Colonic mucosa (tissue), 4 donors: ENCODE measurements around the gene HELZ. TPM values are rescaled to one million over a fixed set of nuclear protein-coding genes. Genes with fewer than 3 reads are reported as not detected.

Source experiments
- DNase-seq: peaks from one replicate; pipeline ENCODE4 v3.0.0-alpha.2; 2020
- H3K27ac ChIP-seq: fragments of 200-600 bp; one replicate; pipeline ENCODE4 v1.8.0; 2021
- H3K27me3 ChIP-seq: fragments of 200-600 bp; one replicate; pipeline ENCODE4 v1.8.0; 2021
- H3K36me3 ChIP-seq: fragments of 200-600 bp; one replicate; pipeline ENCODE4 v1.8.0; 2021
- H3K4me1 ChIP-seq: fragments of 200-600 bp; one replicate; pipeline ENCODE4 v1.8.0; 2021; ENCODE audit warnings: mild to moderate bottlenecking
- H3K4me3 ChIP-seq: fragments of 200-600 bp; one replicate; pipeline ENCODE4 v1.8.0; 2021
- H3K9ac ChIP-seq, 2 donors: one replicate each; pipeline ENCODE4 v1.7.0; 2013; ENCODE audit warnings: control low read depth in 2 of 2, low read depth in 2 of 2, low read length in 2 of 2
- H3K9me3 ChIP-seq: fragments of 200-600 bp; one replicate; pipeline ENCODE4 v1.8.0; 2021
- intact Hi-C: fragments of 100-400 bp; cut with DNase I; formaldehyde crosslinking; loops from one replicate; pipeline ENCODE4 v1.14.1; 2022
- total RNA-seq, 2 donors: library from RNA; stranded (reverse); fragmentation: NEBNext Ultra II Directional in 1 of 2; extraction: Animal tissue kit (Norgen Biotek cat#: 25700) in 1 of 2; gene quantifications; one replicate each; pipeline ENCODE4 v1.2.1, GENCODE V29; 2021
- TF ChIP-seq, protein P1 (sequence below): fragments of 200-600 bp; IDR thresholded peaks from one replicate; pipeline ENCODE4 v1.8.0; 2022; ENCODE audit warnings: antibody characterized with exemption, mild to moderate bottlenecking
- donor health status: healthy.
- donor health status: DM: no; HTN: no; CAD: no.
- donor health status: DM: no; HTN: no; CAD: no.

Gene HELZ
- total RNA-seq, 2 donors from 2014 or later = 38.6 to 55.9 TPM

DNA sequence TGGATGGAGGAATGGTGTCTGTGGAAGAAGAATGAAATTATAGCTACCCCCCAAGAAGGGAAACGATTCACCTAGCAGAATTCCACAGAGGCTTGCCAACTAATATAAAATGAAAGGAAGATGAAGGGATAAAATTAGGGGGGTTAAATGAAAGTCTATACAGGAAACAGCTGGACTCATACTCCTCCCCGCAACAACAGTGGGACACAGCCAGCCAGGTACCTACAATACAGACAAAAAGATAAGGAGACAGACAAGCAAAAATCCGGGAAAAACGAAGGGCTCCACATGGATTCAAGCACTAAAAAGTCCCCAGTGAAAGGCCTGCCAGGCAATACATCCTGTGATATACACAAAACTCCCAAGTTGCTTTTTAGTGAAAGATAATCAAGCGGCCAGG, 152.7 kb downstream of the HELZ start:
- H3K9ac ChIP-seq = no peak overlapping the region
- no peak for DNase-seq
- TF ChIP-seq, protein P1, sequence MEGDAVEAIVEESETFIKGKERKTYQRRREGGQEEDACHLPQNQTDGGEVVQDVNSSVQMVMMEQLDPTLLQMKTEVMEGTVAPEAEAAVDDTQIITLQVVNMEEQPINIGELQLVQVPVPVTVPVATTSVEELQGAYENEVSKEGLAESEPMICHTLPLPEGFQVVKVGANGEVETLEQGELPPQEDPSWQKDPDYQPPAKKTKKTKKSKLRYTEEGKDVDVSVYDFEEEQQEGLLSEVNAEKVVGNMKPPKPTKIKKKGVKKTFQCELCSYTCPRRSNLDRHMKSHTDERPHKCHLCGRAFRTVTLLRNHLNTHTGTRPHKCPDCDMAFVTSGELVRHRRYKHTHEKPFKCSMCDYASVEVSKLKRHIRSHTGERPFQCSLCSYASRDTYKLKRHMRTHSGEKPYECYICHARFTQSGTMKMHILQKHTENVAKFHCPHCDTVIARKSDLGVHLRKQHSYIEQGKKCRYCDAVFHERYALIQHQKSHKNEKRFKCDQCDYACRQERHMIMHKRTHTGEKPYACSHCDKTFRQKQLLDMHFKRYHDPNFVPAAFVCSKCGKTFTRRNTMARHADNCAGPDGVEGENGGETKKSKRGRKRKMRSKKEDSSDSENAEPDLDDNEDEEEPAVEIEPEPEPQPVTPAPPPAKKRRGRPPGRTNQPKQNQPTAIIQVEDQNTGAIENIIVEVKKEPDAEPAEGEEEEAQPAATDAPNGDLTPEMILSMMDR = no peak
- no peaks in the 10 kb centered on the region for H3K9me3 ChIP-seq
- no peak overlapping the region for H3K27ac ChIP-seq
- no peaks in the 10 kb centered on the region for H3K4me1 ChIP-seq
- H3K36me3 ChIP-seq = no peaks in the 10 kb centered on the region
- H3K27me3 ChIP-seq = no peaks in the 10 kb centered on the region
- H3K4me3 ChIP-seq = no peak overlapping the region
- intact Hi-C loops = no loop called here

DNA sequence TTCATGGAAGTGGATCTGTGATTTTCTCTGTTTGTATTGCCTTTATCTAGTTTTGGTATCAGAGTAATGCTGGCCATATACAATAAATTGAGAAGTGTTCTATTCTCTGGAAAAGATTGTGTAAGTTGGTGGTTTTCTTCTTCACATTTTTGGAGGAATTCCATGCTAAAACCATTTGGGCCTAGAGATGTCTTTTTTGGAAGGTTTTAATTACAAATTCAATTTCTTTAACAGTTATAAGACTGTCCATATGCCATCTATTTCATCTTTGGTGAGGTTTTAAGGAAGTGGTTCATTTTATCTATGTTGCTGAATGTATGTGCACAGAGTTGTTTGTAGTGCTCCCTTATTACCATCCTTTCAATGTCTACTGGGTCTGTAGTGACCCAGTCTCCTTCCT, 154.7 kb downstream of the HELZ start:
- Histone ChIP-seq H3K9me3 (no peaks in the 10 kb centered on the region), H3K4me1 (no peaks in the 10 kb centered on the region), H3K27ac (no peak overlapping the region), H3K9ac (no peak overlapping the region), H3K36me3 (no peaks in the 10 kb centered on the region), H3K27me3 (no peaks in the 10 kb centered on the region), H3K4me3 (no peak overlapping the region)
- TF ChIP-seq, protein P1 = no peak
- DNase-seq = no peak
- intact Hi-C loops = no loop called here

DNA sequence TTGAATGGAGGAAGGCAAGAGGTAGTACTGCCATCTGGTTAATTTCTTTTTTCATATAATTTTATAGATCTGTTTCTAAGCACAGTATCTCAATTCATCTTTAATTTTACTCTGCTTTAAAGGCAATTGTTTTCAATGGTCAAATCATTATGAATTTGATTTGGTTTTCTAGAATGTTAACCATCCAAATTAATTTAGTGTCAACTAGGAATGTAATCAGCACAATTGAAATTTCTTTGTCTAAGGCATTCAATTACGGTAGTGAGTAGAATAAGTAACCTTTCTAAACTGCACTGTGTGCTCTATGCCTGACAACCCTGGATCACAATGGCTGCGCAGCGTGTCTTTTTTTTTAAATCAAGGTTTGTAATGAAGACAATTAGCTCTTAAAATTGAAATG, 156.4 kb downstream of the HELZ start:
- no peak for DNase-seq
- Histone ChIP-seq H3K9ac (no peak overlapping the region), H3K9me3 (no peaks in the 10 kb centered on the region), H3K4me1 (no peaks in the 10 kb centered on the region), H3K27me3 (no peaks in the 10 kb centered on the region), H3K27ac (no peak overlapping the region), H3K4me3 (no peak overlapping the region), H3K36me3 (no peaks in the 10 kb centered on the region)
- intact Hi-C loops = no loop called here
- TF ChIP-seq, protein P1 = no peak

DNA sequence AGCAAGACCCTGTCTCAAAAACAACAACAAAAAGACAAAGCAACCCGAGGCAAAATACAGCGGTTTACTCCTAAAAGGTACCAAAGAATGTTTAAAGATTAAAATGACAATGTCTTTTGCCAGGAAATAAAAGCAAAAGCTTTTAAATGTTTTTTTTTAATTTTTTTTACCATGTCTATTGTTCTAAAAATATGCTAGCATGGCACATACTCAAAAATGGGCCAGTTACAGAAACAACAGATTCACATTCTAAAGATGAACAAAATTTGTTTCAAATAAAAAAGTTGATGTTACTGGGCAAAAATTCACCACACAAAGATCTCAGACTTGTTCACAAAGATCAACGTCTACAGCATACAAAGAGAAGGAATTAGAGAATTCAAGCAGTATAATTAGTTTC, 159.6 kb downstream of the HELZ start:
- Histone ChIP-seq H3K36me3 (no peaks in the 10 kb centered on the region), H3K27me3 (no peaks in the 10 kb centered on the region), H3K4me3 (no peak overlapping the region), H3K27ac (no peak overlapping the region), H3K4me1 (no peaks in the 10 kb centered on the region), H3K9me3 (no peaks in the 10 kb centered on the region), H3K9ac (no peak overlapping the region)
- DNase-seq = no peak
- TF ChIP-seq, protein P1 = no peak
- intact Hi-C loops = no loop called here

DNA sequence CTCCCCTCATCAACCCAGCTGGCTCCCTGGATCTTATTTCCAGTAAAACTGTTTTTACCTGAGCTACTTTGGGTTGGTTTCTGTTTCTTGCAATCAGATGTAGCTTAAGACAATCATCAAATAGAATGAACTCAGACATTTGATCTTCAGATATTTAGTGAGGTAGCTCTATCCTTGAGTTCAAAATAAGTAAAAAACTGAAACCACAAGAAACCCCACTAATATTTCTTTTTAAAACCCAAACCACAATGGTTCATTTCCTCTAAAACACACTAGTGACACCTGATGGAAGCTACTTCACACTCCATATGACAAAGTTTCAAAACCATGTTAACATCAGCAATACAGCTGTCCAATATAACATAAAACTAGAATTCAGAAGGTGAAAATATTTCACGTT, 162.9 kb downstream of the HELZ start:
- no peaks in the 10 kb centered on the region for H3K36me3 ChIP-seq

More for the DNA sequence above, 162.9 kb downstream of the HELZ start:
- TF ChIP-seq, protein P1 = no peak
- H3K27ac ChIP-seq = no peak overlapping the region
- H3K4me1 ChIP-seq = no peaks in the 10 kb centered on the region
- no peaks in the 10 kb centered on the region for H3K27me3 ChIP-seq
- H3K9me3 ChIP-seq = no peaks in the 10 kb centered on the region
- no peak for DNase-seq
- no peak overlapping the region for H3K4me3 ChIP-seq
- intact Hi-C loops = no loop called here
- no peak overlapping the region for H3K9ac ChIP-seq
